HuH-7.5 (cell line): ENCODE results near the gene LYPD1.

Experiments
- DNase-seq: peaks from one replicate; pipeline ENCODE4 v3.0.0; 2011; ENCODE audit warnings: low spot score

LYPD1 gene

DNA sequence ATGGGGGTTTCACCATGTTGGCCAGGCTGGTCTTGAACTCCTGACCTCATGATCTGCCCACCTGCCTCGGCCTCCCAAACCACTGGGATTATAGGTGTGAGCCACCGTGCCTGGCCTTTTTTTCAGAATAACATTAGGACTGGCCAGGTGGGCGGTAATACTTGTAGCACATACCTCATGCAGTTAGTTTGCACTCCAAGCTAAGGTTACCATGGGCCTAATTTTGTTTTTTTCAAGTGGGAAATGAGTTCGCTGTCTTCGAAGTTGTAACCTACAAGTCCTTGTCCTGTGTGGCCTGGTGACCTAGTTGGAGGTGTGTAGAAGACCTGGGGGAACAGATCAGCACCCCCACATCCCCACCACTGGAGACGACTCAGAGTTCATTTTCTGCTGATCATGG, 74.8 kb downstream of the LYPD1 start:
- DNase-seq = no peak
